Neuronal stem cell (in vitro differentiated cells): ENCODE data around the gene RBPJ.
"Not testable (repeated sequence)": the region's sequence is repeated elsewhere in the genome, so short reads cannot be mapped to it uniquely, and the experiment has no call there.

Experiments used
- DNase-seq: peaks from one replicate; pipeline ENCODE4 v3.0.0-alpha.2; 2013; ENCODE audit warnings: low spot score
- H2AFZ ChIP-seq: one replicate; pipeline ENCODE4 v1.6.1; 2013; ENCODE audit warnings: mild to moderate bottlenecking, low read length, inconsistent platforms
- H2AK5ac ChIP-seq: 2 replicates; pipeline ENCODE4 v1.6.1; 2013; ENCODE audit warnings: low read depth, mild to moderate bottlenecking, inconsistent platforms, low read length, moderate library complexity, mixed read lengths
- H2BK120ac ChIP-seq: 2 replicates; pipeline ENCODE4 v1.6.1; 2013; ENCODE audit warnings: low read depth, mild to moderate bottlenecking, inconsistent platforms, low read length, moderate library complexity, mixed read lengths
- H2BK12ac ChIP-seq: one replicate; pipeline ENCODE4 v1.6.1; 2013; ENCODE audit warnings: low read length, inconsistent platforms
- H2BK15ac ChIP-seq: 2 replicates; pipeline ENCODE4 v1.6.1; 2013; ENCODE audit warnings: mild to moderate bottlenecking, low read length, inconsistent platforms, mixed read lengths
- H2BK5ac ChIP-seq: one replicate; pipeline ENCODE4 v1.6.1; 2013; ENCODE audit warnings: inconsistent platforms, mild to moderate bottlenecking, low read length, moderate library complexity
- H3K14ac ChIP-seq: one replicate; pipeline ENCODE4 v1.6.1; 2013; ENCODE audit warnings: low read length, inconsistent platforms
- H3K18ac ChIP-seq: 2 replicates; pipeline ENCODE4 v1.6.1; 2013; ENCODE audit warnings: low read length, inconsistent platforms
- H3K23ac ChIP-seq: 2 replicates; pipeline ENCODE4 v1.6.1; 2013; ENCODE audit warnings: low read depth, mild to moderate bottlenecking, mixed read lengths, low read length, inconsistent platforms; ENCODE audit not compliant: poor library complexity
- H3K27ac ChIP-seq: replicated peaks from 3 replicates; pipeline ENCODE4 v1.5.1; 2013; ENCODE audit warnings: low read length, inconsistent platforms
- H3K27me3 ChIP-seq, 3 experiments: 2 replicates each; pipeline ENCODE4 v1.6.1; 2013; ENCODE audit warnings: low read length in 3 of 3, mild to moderate bottlenecking in 2 of 3, inconsistent platforms in 1 of 3, low read depth in 1 of 3, mixed read lengths in 1 of 3, moderate library complexity in 1 of 3; ENCODE audit not compliant: control insufficient read depth in 3 of 3, insufficient read depth in 3 of 3
- H3K36me3 ChIP-seq, 2 donors: replicated peaks in 1 of 2; 2 replicates each; pipeline ENCODE4 v1.6.1; 2013; ENCODE audit warnings: low read length in 2 of 2; ENCODE audit not compliant: control insufficient read depth in 2 of 2, insufficient read depth in 2 of 2
- H3K4ac ChIP-seq: 2 replicates; pipeline ENCODE4 v1.6.1; 2013; ENCODE audit warnings: inconsistent platforms, mild to moderate bottlenecking, low read length, moderate library complexity
- H3K4me1 ChIP-seq, 2 donors: 1 replicate in 1 of 2; 2 replicates in 1 of 2; pipeline ENCODE4 v1.6.1; 2013; ENCODE audit warnings: low read length in 2 of 2, low read depth in 1 of 2; ENCODE audit not compliant: control insufficient read depth in 2 of 2, insufficient read depth in 1 of 2
- H3K4me2 ChIP-seq: one replicate; pipeline ENCODE4 v1.6.1; 2013; ENCODE audit warnings: mild to moderate bottlenecking, low read length, inconsistent platforms; ENCODE audit not compliant: insufficient read depth, poor library complexity, severe bottlenecking
- H3K4me3 ChIP-seq, 2 donors: 2 replicates each; pipeline ENCODE4 v1.5.1; 2013; ENCODE audit warnings: low read length in 2 of 2, mild to moderate bottlenecking in 2 of 2, inconsistent platforms in 1 of 2, moderate library complexity in 1 of 2
- H3K79me1 ChIP-seq: one replicate; pipeline ENCODE4 v1.6.1; 2013; ENCODE audit warnings: low read depth, mild to moderate bottlenecking, inconsistent platforms, low read length, moderate library complexity
- H3K9ac ChIP-seq: one replicate; pipeline ENCODE4 v1.6.1; 2013; ENCODE audit warnings: mild to moderate bottlenecking, low read depth, low read length, inconsistent platforms; ENCODE audit not compliant: poor library complexity
- H3K9me3 ChIP-seq, 2 donors: replicated peaks in 1 of 2; 2 replicates each; pipeline versions ENCODE3 to v1.6.1; 2013; ENCODE audit warnings: low read length in 2 of 2, mild to moderate bottlenecking in 2 of 2, inconsistent platforms in 1 of 2, low read depth in 1 of 2, mixed read lengths in 1 of 2, moderate library complexity in 1 of 2; ENCODE audit not compliant: control insufficient read depth in 2 of 2, insufficient read depth in 1 of 2
- H4K8ac ChIP-seq: one replicate; pipeline ENCODE4 v1.6.1; 2013; ENCODE audit warnings: low read depth, mild to moderate bottlenecking, inconsistent platforms, low read length, moderate library complexity
- H4K91ac ChIP-seq: one replicate; pipeline ENCODE4 v1.6.1; 2013; ENCODE audit warnings: low read length, low read depth, mild to moderate bottlenecking, inconsistent platforms; ENCODE audit not compliant: poor library complexity
- WGBS, 2 donors: extraction: QIAGEN DNeasy Blood & Tissue Kit; methylation state at CpG; one replicate each; pipeline ENCODE4 v1.1.7; 2013; ENCODE audit warnings: missing lambda C conversion rate in 2 of 2, mixed read lengths in 1 of 2; ENCODE audit not compliant: insufficient read length in 2 of 2, insufficient replicate concordance in 1 of 2; ENCODE audit errors: extremely low coverage in 2 of 2; 5-methylcytosine and 5-hydroxymethylcytosine counted together

RBPJ gene

GRCh38 chr4:26397086-26397485 lies 76.3 kb downstream of the RBPJ start:
- Histone ChIP-seq H3K4ac (no peak overlapping the region), H4K8ac (no peak overlapping the region), H3K36me3 (peaks cover 0 to 46% of the 10 kb centered on the region in 2 donors), H3K27ac (no peak overlapping the region), H2BK120ac (no peak overlapping the region), H3K79me1 (no peaks in the 10 kb centered on the region), H4K91ac (no peak overlapping the region), H3K27me3 (no peaks in the 10 kb centered on the region), H3K23ac (no peak overlapping the region), H2AFZ (no peak overlapping the region), H3K9me3 (peaks cover 0 to 1% of the 10 kb centered on the region in 2 donors), H3K4me3 (no peak overlapping the region), H2BK5ac (no peak overlapping the region), H2BK12ac (no peak overlapping the region), H3K4me1 (no peaks in the 10 kb centered on the region), H2BK15ac (no peak overlapping the region), H3K14ac (no peak overlapping the region), H2AK5ac (no peak overlapping the region), H3K4me2 (no peak overlapping the region), H3K18ac (no peak overlapping the region), H3K9ac (no peak overlapping the region)
- no peak for DNase-seq
- no CpG with 5 or more reads among the region's 5 CpGs for WGBS, 2 donors

- Histone ChIP-seq H2AK5ac (no peak overlapping the region), H2BK15ac (no peak overlapping the region), H4K91ac (no peak overlapping the region), H3K4me3 (no peak overlapping the region), H3K9me3 (peaks cover 1 to 6% of the 10 kb centered on the region in 2 donors), H3K14ac (no peak overlapping the region), H3K27ac (no peak overlapping the region), H3K9ac (no peak overlapping the region), H2BK12ac (no peak overlapping the region), H2AFZ (no peak overlapping the region), H3K79me1 (no peaks in the 10 kb centered on the region), H2BK5ac (no peak overlapping the region), H3K4me2 (no peak overlapping the region), H3K36me3 (peaks cover 2 to 41% of the 10 kb centered on the region in 2 donors), H3K4ac (no peak overlapping the region), H4K8ac (no peak overlapping the region), H3K18ac (no peak overlapping the region), H3K23ac (no peak overlapping the region), H3K4me1 (no peaks in the 10 kb centered on the region), H2BK120ac (no peak overlapping the region), H3K27me3 (no peaks in the 10 kb centered on the region)
- no CpG with 5 or more reads among the region's 1 CpG for WGBS, 2 donors
- DNase-seq, result no peak
Observed at GRCh38 chr4:26400132-26400531, 79.3 kb downstream of the RBPJ start.

- not testable (repeated sequence) for H3K4me1 ChIP-seq, H2AK5ac ChIP-seq, DNase-seq, H3K4me2 ChIP-seq, H3K18ac ChIP-seq, H3K27me3 ChIP-seq, H3K23ac ChIP-seq, H3K79me1 ChIP-seq, H4K8ac ChIP-seq, H3K9ac ChIP-seq, H2BK12ac ChIP-seq, H3K4ac ChIP-seq, H4K91ac ChIP-seq, H2BK5ac ChIP-seq, H3K27ac ChIP-seq, H2AFZ ChIP-seq, H3K4me3 ChIP-seq, H2BK15ac ChIP-seq, H3K14ac ChIP-seq, H2BK120ac ChIP-seq
- peaks cover 6 to 58% of the 10 kb centered on the region in 2 donors for H3K36me3 ChIP-seq
- H3K9me3 ChIP-seq, result peaks cover 3 to 25% of the 10 kb centered on the region in 2 donors
- WGBS, 2 donors, result no CpG with 5 or more reads among the region's 3 CpGs
Observed at GRCh38 chr4:26402017-26402416, 81.2 kb downstream of the RBPJ start.

GRCh38 chr4:26402458-26402857 lies 81.6 kb downstream of the RBPJ start:
- Histone ChIP-seq H3K9me3 (peaks cover 3 to 30% of the 10 kb centered on the region in 2 donors), H3K4me3 (no peak overlapping the region), H3K9ac (no peak overlapping the region), H2BK120ac (no peak overlapping the region), H3K4me1 (no peaks in the 10 kb centered on the region), H3K27ac (no peak overlapping the region), H3K18ac (no peak overlapping the region), H3K79me1 (no peaks in the 10 kb centered on the region), H3K36me3 (peaks cover 6 to 63% of the 10 kb centered on the region in 2 donors), H3K23ac (no peak overlapping the region), H2BK15ac (no peak overlapping the region), H4K91ac (no peak overlapping the region), H2BK5ac (no peak overlapping the region), H2AFZ (no peak overlapping the region), H2AK5ac (no peak overlapping the region), H3K14ac (no peak overlapping the region), H3K4me2 (no peak overlapping the region), H2BK12ac (no peak overlapping the region), H3K4ac (no peak overlapping the region), H4K8ac (no peak overlapping the region), H3K27me3 (no peaks in the 10 kb centered on the region)
- no CpG with 5 or more reads among the region's 3 CpGs for WGBS, 2 donors
- no peak for DNase-seq
